GM12891 (cell line): Measurements from ENCODE around the gene IL22RA1.

Experiments used
- PAX5 ChIP-seq: IDR thresholded peaks from 2 replicates; pipeline ENCODE4 v1.6.1; 2011; ENCODE audit warnings: low read length, moderate library complexity, mild to moderate bottlenecking; ENCODE audit not compliant: insufficient read depth, severe bottlenecking
- POLR2A ChIP-seq: IDR thresholded peaks from 2 replicates; pipeline ENCODE4 v1.6.1; 2011; ENCODE audit warnings: low read depth, low read length, control low read depth
- POLR2AphosphoS5 ChIP-seq: IDR thresholded peaks from 2 replicates; pipeline ENCODE4 v1.6.1; 2011; ENCODE audit warnings: low read depth, low read length, control low read depth

DNA sequence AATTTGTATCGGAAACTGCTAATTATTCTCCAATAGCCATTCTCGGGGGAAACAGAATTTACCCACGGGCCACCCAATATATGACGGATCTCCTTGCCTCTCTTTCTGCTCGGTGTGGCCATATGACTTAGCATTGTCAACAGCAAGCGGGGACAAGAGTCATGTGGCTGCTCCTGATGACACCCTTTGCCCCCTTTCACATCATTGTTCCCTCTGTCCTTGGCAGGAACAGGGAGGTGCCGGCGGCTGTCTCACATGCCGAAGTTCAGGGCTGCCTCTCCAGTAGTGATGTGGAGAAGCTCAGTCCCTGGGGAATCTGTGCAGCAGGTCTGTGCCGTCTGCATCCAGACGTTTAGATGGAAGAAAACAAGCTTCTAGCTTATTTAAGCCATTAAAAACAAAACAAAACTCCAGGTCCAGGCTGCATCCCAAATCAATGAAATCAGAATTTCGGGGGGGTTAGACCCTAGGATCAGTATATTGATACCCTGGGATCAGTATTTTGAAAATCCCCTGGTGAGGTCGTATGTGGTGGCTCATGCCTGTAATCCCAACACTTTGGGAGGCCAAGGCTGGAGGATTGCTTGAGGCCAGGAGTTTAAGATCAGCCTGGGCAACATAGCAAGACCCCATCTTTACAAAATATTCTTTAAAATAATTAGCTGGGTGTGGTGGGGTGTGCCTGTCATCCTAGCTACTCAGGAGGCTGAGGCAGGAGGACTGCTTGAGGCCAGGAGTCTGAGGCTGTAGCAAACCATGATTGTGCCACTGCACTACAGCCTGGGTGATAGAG is 41.8 kb downstream of the IL22RA1 start:
- TF ChIP-seq POLR2AphosphoS5 (no peak), POLR2A (no peak), PAX5 (no peak)
